Peyer's patch (tissue), 4 donors: ENCODE data around the gene LRRK1.

ENCODE experiments used
- POLR2A ChIP-seq, 2 donors: fragments of 450-650 bp; IDR thresholded peaks; one replicate each; pipeline ENCODE4 v1.5.1; 2017; ENCODE audit warnings: antibody characterized with exemption in 2 of 2, mild to moderate bottlenecking in 2 of 2, moderate library complexity in 2 of 2
- TF ChIP-seq, protein P1 (sequence below), 6 experiments: fragments of 450-650 bp in 4 of 6; fragments of 200-600 bp in 2 of 6; sonication (generic) in 1 of 6; IDR thresholded peaks; one replicate each; pipeline ENCODE4 v1.5.1; 2017 to 2019; ENCODE audit warnings: antibody characterized with exemption in 6 of 6, mild to moderate bottlenecking in 3 of 6, moderate library complexity in 1 of 6

DNA sequence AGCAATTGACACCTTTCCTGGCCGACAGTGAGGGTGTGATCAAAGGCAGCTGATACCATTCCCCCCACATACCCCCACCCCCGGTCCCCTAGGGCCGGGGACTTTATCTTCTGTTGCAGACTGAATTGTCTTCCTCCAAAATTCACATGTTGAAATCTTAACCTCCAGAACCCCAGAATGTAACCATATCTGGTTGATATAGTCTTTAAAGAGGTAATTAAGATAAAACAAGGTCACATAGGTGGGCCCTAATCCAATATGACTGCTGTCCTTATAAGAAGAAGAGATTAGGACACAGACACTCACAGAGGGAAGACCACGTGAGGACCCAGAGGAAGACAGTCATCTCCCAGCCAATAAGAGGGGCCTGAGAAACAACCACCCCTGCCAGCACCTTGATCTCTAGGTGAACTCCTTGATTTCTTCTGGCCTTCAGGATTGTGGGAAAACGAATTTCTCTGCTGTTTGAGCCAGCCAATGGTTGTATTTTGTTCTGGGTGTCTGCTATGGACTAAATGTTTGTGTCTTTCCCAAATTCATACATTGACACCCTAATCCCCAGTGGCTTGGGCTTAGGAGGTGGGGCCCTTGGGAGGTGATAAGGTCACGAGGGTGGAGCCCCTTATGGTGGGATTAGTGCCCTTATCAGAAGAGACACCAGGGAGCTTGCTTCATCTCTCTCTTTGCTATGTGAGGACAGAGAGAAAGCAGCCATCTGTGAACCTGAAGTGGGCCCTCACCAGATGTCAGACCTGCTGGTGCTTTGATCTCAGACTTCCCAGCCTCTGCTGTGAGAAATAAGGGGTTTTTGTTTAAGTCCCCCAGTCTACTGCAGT is 188.7 kb downstream of the LRRK1 start:
- TF ChIP-seq, protein P1, sequence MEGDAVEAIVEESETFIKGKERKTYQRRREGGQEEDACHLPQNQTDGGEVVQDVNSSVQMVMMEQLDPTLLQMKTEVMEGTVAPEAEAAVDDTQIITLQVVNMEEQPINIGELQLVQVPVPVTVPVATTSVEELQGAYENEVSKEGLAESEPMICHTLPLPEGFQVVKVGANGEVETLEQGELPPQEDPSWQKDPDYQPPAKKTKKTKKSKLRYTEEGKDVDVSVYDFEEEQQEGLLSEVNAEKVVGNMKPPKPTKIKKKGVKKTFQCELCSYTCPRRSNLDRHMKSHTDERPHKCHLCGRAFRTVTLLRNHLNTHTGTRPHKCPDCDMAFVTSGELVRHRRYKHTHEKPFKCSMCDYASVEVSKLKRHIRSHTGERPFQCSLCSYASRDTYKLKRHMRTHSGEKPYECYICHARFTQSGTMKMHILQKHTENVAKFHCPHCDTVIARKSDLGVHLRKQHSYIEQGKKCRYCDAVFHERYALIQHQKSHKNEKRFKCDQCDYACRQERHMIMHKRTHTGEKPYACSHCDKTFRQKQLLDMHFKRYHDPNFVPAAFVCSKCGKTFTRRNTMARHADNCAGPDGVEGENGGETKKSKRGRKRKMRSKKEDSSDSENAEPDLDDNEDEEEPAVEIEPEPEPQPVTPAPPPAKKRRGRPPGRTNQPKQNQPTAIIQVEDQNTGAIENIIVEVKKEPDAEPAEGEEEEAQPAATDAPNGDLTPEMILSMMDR (IDR thresholded peaks at IDR 0.05), result no peak
- TF ChIP-seq POLR2A (IDR thresholded peaks at IDR 0.05), result no peak
